ENCODE measurements around the gene RPP25.

DNA sequence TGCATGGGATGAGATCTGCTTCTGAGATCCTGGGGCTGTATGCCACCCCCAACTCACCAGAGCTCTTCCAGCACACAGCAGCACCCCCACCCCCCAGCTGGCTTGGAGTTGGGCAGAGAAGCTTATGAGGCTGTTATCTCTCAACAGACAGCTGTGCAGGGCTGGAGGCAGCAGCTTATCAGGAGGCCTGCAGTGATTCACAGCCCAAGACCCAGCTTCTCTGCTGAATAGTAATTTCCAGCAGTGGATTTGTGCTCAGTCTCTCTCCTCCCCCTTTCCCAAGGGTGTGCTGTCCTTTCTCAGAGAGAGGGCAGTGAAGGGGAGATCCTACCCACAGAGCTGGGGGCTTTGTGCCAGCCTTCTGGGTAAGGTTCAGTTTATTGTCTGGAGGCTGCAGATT, 2.1 kb downstream of the RPP25 start:
- TF ChIP-seq NR2C2 (CRISPR knock-in tag; IDR thresholded peaks at IDR 0.05) (no peak), ELF4 (CRISPR knock-in tag; IDR thresholded peaks at IDR 0.05; ENCODE audit: low read depth) (no peak), ZNF138 (CRISPR knock-in tag; conservative IDR thresholded peaks at IDR 0.05) (no peak), IRF2 (CRISPR knock-in tag; IDR thresholded peaks at IDR 0.05; ENCODE audit: borderline replicate concordance, low read depth) (no peak), TEAD1 (CRISPR knock-in tag; IDR thresholded peaks at IDR 0.05) (no peak), CTCF (IDR thresholded peaks at IDR 0.05) (no peak), RELA (CRISPR knock-in tag; IDR thresholded peaks at IDR 0.05; ENCODE audit: borderline replicate concordance) (no peak), NFATC4 (CRISPR knock-in tag; IDR thresholded peaks at IDR 0.05) (no peak)
- TF ChIP-seq, protein P1, sequence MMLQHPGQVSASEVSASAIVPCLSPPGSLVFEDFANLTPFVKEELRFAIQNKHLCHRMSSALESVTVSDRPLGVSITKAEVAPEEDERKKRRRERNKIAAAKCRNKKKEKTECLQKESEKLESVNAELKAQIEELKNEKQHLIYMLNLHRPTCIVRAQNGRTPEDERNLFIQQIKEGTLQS (CRISPR knock-in tag; conservative IDR thresholded peaks at IDR 0.05): no peak
- TF ChIP-seq, protein P2, sequence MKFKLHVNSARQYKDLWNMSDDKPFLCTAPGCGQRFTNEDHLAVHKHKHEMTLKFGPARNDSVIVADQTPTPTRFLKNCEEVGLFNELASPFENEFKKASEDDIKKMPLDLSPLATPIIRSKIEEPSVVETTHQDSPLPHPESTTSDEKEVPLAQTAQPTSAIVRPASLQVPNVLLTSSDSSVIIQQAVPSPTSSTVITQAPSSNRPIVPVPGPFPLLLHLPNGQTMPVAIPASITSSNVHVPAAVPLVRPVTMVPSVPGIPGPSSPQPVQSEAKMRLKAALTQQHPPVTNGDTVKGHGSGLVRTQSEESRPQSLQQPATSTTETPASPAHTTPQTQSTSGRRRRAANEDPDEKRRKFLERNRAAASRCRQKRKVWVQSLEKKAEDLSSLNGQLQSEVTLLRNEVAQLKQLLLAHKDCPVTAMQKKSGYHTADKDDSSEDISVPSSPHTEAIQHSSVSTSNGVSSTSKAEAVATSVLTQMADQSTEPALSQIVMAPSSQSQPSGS (CRISPR knock-in tag; IDR thresholded peaks at IDR 0.05; ENCODE audit: borderline replicate concordance, low read depth): no peak
- TF ChIP-seq, protein P3, sequence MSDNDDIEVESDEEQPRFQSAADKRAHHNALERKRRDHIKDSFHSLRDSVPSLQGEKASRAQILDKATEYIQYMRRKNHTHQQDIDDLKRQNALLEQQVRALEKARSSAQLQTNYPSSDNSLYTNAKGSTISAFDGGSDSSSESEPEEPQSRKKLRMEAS (CRISPR knock-in tag; IDR thresholded peaks at IDR 0.05): no peak
- TF ChIP-seq, protein P4, sequence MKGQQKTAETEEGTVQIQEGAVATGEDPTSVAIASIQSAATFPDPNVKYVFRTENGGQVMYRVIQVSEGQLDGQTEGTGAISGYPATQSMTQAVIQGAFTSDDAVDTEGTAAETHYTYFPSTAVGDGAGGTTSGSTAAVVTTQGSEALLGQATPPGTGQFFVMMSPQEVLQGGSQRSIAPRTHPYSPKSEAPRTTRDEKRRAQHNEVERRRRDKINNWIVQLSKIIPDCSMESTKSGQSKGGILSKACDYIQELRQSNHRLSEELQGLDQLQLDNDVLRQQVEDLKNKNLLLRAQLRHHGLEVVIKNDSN (CRISPR knock-in tag; IDR thresholded peaks at IDR 0.05): no peak

All from WTC11 (cell line).